ENCODE data around the gene RYR1. TPM values are rescaled to one million over a fixed set of nuclear protein-coding genes. Genes with fewer than 3 reads are reported as not detected.
"Not testable (repeated sequence)": the region's sequence is repeated elsewhere in the genome, so short reads cannot be mapped to it uniquely, and the experiment has no call there.

RYR1 gene
- total RNA-seq, 2 donors from 2014 or later, result 13.2 to 41.5 TPM

DNA sequence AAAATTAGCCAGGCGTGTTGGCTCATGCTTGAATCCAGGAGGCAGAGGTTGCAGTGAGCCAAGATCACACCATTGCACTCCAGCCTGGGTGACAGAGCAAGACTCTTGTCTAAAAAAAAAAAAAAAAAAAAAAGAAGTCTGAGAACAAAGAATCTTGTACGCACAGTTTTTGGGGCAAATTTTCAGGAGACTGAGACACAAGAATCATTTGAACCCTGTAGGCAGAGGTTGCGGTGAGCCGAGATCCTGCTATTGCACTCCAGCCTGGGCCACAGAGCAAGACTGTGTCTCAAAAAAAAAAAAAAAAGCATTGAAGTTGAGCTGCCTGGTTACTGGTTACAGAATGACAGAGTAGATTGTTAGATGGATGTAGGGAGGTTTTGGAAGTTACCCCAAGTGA lies 39.2 kb downstream of the RYR1 start:
- not testable (repeated sequence) for H3K27ac Mint-ChIP-seq; H3K36me3 Mint-ChIP-seq (ENCODE audit: low read depth); H3K27me3 Mint-ChIP-seq; H3K4me1 Mint-ChIP-seq; H3K4me3 Mint-ChIP-seq; ATAC-seq (replicated peaks); H3K9me3 Mint-ChIP-seq

DNA sequence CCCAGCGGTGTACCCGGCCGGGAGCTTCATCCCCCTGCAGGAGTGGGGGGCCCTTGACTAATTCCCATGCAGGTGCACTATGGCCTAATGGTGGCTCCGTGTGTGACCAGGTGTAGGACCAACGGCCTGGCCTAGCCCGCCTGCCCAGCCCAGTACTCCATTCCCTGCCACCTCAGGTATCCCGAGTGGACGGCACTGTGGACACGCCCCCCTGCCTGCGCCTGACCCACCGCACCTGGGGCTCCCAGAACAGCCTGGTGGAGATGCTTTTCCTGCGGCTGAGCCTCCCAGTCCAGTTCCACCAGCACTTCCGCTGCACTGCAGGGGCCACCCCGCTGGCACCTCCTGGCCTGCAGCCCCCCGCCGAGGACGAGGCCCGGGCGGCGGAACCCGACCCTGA lies 39.7 kb downstream of the RYR1 start:
- H3K4me3 Mint-ChIP-seq, result no peak overlapping the region
- H3K9me3 Mint-ChIP-seq, result no peaks in the 10 kb centered on the region
- no peak for ATAC-seq (replicated peaks)
- H3K27ac Mint-ChIP-seq, result no peak overlapping the region
- H3K27me3 Mint-ChIP-seq, result no peaks in the 10 kb centered on the region
- peaks cover 8% of the 10 kb centered on the region for H3K36me3 Mint-ChIP-seq (ENCODE audit: low read depth)
- no peaks in the 10 kb centered on the region for H3K4me1 Mint-ChIP-seq

DNA sequence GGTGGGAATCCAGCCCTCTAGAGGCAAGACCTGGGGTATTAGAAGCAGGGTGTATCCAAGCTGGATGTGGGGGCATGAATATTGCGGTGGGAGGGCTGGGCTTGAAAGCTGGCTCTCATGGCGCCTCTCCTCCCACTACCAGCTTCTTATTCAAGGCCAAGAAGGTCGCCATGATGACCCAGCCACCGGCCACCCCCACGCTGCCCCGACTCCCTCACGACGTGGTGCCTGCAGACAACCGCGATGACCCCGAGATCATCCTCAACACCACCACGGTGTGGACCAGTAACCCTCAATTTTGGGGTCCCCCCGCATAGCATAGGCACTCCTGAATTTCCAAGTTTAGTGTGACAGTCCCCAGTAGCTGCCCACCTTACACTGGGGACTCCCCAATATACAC lies 41.7 kb downstream of the RYR1 start:
- Mint-ChIP-seq H3K9me3 (no peaks in the 10 kb centered on the region), H3K27me3 (no peaks in the 10 kb centered on the region), H3K36me3 (ENCODE audit: low read depth) (peaks cover 12% of the 10 kb centered on the region), H3K27ac (no peak overlapping the region), H3K4me3 (no peak overlapping the region), H3K4me1 (no peaks in the 10 kb centered on the region)
- ATAC-seq (replicated peaks), result no peak

DNA sequence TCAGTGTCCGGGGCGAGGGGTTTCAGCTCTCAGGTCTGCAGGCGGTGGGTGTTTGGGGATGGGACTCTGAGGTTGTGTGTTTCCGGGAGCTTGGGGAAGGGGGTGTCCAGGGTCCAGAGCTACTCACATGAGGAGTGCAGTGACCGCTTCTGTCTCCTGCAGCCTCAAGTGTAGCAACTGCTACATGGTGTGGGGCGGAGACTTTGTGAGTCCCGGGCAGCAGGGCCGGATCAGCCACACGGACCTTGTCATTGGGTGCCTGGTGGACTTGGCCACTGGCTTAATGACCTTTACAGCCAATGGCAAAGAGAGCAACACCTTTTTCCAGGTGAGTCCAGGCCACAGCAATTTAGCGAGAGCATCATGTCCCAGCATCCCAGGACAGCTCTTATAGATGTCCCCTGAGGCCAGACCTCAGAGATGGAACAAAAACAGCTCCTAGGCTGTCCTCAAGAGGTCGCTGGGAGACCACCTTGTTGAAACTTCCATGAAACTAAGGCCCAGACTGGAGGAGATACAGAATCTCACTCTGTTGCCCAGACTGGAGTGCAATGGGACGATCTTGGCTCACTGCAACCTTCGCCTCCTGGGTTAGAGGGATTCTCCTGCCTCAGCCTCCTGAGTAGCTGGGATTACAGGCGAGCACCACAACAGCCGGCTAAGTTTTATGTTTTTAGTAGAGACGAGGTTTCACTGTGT lies 44.9 kb downstream of the RYR1 start:
- H3K27me3 Mint-ChIP-seq, result no peaks in the 10 kb centered on the region

DNA sequence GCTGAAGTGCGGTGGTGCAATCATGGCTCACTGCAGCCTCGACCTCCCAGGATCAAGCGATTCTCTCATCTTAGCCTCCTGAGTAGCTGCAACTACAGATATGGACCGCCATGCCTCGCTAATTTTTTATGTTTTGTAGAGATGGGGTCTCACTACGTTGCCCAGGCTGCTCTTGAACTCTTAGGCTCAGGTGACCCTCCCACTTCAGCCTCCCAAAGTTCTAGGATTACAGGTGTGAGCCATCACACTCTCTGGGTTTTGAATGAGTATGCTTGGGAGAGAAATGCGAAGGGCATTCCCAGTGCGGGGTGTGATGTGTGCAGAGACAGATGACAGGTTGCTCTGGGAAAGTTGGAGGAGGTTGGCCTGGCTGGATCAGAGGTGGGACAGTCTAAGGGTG lies 49.0 kb downstream of the RYR1 start:
- no peaks in the 10 kb centered on the region for H3K9me3 Mint-ChIP-seq
- peaks cover 16% of the 10 kb centered on the region for H3K36me3 Mint-ChIP-seq (ENCODE audit: low read depth)
- ATAC-seq (replicated peaks), result no peak
- H3K27ac Mint-ChIP-seq, result no peak overlapping the region
- H3K4me3 Mint-ChIP-seq, result no peak overlapping the region
- H3K27me3 Mint-ChIP-seq, result peaks cover 7% of the 10 kb centered on the region
- peaks cover 5% of the 10 kb centered on the region for H3K4me1 Mint-ChIP-seq

More for the DNA sequence above, 44.9 kb downstream of the RYR1 start:
- no peak for ATAC-seq (replicated peaks)
- Mint-ChIP-seq H3K4me3 (no peak overlapping the region), H3K27ac (no peak overlapping the region), H3K36me3 (ENCODE audit: low read depth) (peaks cover 12% of the 10 kb centered on the region), H3K9me3 (no peaks in the 10 kb centered on the region), H3K4me1 (no peaks in the 10 kb centered on the region)

DNA sequence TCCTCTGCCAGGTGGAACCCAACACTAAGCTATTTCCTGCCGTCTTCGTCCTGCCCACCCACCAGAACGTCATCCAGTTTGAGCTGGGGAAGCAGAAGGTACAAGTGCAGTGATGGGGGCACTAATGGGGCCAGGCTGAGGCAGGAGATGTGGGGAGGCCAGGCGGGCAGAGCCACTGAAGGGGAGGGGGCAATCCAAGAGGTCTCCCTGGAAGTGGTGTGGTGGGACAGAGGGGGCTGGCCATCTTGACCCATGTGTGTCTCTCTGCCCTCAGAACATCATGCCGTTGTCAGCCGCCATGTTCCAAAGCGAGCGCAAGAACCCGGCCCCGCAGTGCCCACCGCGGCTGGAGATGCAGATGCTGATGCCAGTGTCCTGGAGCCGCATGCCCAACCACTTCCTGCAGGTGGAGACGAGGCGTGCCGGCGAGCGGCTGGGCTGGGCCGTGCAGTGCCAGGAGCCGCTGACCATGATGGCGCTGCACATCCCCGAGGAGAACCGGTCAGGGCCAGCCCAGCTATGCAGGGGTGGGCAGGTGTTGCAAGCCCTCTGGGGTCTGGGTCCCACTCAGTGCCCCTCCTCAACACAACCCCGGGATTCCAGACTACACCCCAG lies 49.6 kb downstream of the RYR1 start:
- no peak overlapping the region for H3K4me3 Mint-ChIP-seq

DNA sequence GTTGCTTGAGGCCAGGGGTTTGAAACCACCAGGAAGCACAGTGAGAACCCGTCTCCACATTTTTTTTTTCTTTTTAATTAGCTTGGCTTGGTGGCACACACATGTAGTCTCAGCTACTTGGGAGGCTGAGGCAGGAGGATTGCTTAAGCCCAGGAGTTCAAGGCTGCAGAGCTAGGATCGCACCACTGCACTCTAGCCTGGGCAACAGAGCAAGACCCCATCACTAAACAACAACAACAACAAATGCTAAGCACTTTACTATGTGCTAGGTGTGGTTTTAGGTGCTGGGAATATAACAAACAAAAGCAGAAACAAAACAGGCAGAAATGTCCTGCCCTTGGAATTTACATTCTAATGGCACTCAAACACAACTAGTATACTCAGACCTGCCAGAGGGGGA lies 51.3 kb downstream of the RYR1 start:
- Mint-ChIP-seq H3K4me3 (no peak overlapping the region), H3K27ac (no peak overlapping the region), H3K9me3 (no peaks in the 10 kb centered on the region), H3K36me3 (ENCODE audit: low read depth) (peaks cover 29% of the 10 kb centered on the region), H3K27me3 (peaks cover 14% of the 10 kb centered on the region), H3K4me1 (peaks cover 10% of the 10 kb centered on the region)
- ATAC-seq (replicated peaks), result no peak

More for the DNA sequence above, 49.6 kb downstream of the RYR1 start:
- Mint-ChIP-seq H3K4me1 (peaks cover 5% of the 10 kb centered on the region), H3K27ac (no peak overlapping the region), H3K36me3 (ENCODE audit: low read depth) (peaks cover 19% of the 10 kb centered on the region), H3K9me3 (no peaks in the 10 kb centered on the region), H3K27me3 (peaks cover 7% of the 10 kb centered on the region)
- ATAC-seq (replicated peaks), result no peak

DNA sequence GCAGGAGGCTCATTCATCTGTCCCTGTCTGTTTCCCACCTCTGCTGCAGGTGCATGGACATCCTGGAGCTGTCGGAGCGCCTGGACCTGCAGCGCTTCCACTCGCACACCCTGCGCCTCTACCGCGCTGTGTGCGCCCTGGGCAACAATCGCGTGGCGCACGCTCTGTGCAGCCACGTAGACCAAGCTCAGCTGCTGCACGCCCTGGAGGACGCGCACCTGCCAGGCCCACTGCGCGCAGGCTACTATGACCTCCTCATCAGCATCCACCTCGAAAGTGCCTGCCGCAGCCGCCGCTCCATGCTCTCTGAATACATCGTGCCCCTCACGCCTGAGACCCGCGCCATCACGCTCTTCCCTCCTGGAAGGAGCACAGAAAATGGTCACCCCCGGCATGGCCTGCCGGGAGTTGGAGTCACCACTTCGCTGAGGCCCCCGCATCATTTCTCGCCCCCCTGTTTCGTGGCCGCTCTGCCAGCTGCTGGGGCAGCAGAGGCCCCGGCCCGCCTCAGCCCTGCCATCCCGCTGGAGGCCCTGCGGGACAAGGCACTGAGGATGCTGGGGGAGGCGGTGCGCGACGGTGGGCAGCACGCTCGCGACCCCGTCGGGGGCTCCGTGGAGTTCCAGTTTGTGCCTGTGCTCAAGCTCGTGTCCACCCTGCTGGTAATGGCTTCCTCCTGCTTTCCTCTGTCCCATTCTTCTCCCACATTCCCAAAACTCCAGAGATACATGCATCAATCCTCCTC lies 52.2 kb downstream of the RYR1 start:
- Mint-ChIP-seq H3K4me3 (no peak overlapping the region), H3K4me1 (peaks cover 13% of the 10 kb centered on the region), H3K27ac (no peak overlapping the region), H3K36me3 (ENCODE audit: low read depth) (peaks cover 36% of the 10 kb centered on the region), H3K27me3 (peaks cover 20% of the 10 kb centered on the region), H3K9me3 (peaks cover 5% of the 10 kb centered on the region)
- no peak for ATAC-seq (replicated peaks)

DNA sequence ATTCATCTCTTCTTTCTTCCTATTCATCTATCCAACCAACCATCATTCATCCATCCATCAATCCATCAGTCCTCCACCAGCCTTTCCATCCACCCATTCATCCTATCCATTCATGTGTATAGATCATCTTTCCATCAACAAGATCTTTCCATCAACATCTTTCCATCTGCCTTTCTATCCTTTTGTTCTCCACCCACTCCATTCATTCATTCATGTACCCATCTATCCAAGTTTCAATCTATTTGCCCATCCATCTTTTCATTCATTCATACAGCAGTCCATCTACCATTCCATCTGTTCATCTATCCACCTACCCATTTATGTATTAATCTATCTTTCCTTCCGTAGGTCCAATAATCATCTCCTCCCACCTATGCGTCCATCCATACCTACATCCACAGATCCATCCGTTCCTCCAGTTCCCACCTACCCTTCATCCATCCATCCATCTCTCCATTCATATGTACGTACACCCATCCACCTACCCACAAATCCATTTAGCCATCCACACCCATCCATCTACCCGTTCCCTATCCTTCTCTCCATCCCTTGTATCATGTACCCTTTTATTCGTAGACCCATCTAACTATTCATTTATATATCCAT lies 53.3 kb downstream of the RYR1 start:
- peaks cover 15% of the 10 kb centered on the region for H3K4me1 Mint-ChIP-seq
- H3K27ac Mint-ChIP-seq, result no peak overlapping the region
- H3K4me3 Mint-ChIP-seq, result no peak overlapping the region

DNA sequence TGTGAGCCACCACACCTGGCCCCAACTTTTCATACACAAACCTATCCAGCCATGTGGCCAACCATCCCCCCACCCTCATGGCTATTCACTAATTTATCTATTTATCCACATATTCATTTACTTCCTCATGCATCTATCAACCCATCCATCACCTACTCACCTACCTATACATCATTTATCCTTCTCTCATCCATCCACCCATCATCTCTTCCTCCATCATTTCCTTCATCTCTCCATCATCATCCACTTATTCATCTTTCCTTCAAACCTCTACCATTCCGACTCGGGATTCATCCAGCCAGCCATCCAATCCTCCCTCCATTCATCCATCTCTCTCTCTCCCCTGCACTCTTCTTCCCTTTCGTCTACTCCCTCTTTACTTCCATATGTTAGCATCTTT lies 54.6 kb downstream of the RYR1 start:
- H3K9me3 Mint-ChIP-seq, result peaks cover 6% of the 10 kb centered on the region
- peaks cover 26% of the 10 kb centered on the region for H3K27me3 Mint-ChIP-seq
- ATAC-seq (replicated peaks), result no peak
- H3K4me3 Mint-ChIP-seq, result no peak overlapping the region
- peaks cover 20% of the 10 kb centered on the region for H3K4me1 Mint-ChIP-seq
- H3K36me3 Mint-ChIP-seq (ENCODE audit: low read depth), result peaks cover 55% of the 10 kb centered on the region
- no peak overlapping the region for H3K27ac Mint-ChIP-seq

More for the DNA sequence above, 53.3 kb downstream of the RYR1 start:
- H3K9me3 Mint-ChIP-seq, result peaks cover 6% of the 10 kb centered on the region
- H3K27me3 Mint-ChIP-seq, result peaks cover 23% of the 10 kb centered on the region
- H3K36me3 Mint-ChIP-seq (ENCODE audit: low read depth), result peaks cover 46% of the 10 kb centered on the region
- ATAC-seq (replicated peaks), result no peak

DNA sequence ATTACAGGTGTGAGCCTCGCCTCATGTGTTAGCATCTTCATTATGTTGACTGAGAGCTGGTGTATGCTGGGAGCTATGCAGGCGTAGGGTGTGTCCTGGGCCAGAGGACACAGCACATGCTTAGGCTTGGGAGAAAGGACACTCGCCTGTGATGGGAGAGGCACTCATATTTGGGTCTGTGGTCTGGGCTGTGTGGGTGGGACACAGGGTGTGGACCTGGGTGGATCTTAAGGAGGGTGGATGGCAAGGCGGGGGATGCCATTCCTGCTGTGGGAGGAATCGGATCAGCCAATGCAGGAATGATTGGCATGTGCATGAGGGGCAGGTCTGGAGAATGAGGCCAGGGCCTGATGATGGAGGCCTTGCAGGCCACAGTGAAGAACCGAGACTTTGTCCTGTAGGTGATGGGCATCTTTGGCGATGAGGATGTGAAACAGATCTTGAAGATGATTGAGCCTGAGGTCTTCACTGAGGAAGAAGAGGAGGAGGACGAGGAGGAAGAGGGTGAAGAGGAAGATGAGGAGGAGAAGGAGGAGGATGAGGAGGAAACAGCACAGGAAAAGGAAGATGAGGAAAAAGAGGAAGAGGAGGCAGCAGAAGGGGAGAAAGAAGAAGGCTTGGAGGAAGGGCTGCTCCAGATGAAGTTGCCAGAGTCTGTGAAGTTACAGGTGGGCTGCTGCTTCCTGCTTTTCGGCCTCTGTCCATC lies 55.4 kb downstream of the RYR1 start:
- ATAC-seq (replicated peaks), result no peak
- Mint-ChIP-seq H3K36me3 (ENCODE audit: low read depth) (peaks cover 61% of the 10 kb centered on the region), H3K4me1 (peaks cover 20% of the 10 kb centered on the region), H3K9me3 (peaks cover 6% of the 10 kb centered on the region), H3K4me3 (no peak overlapping the region), H3K27ac (no peak overlapping the region), H3K27me3 (peaks cover 26% of the 10 kb centered on the region)

DNA sequence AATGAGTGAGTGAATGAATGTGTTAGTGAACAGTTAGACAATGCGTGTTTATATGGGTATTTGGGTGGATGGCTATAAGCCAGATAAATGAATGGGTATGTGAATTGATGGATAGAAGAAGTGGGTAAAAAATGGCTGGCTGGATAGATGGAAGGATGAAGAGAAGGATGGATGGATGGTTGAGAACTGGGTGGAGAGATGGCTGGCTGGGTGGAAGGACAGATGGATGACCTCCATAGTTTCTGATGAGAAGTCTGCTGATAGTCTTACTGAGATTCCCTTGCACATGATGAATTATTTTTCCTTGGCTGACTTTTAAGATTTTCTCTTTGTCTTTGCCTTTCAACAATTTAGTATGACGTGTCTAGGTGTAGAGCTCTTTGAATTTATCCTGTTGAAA lies 57.4 kb downstream of the RYR1 start:
- Mint-ChIP-seq H3K36me3 (ENCODE audit: low read depth) (peaks cover 62% of the 10 kb centered on the region), H3K27ac (no peak overlapping the region), H3K27me3 (peaks cover 26% of the 10 kb centered on the region), H3K4me1 (peaks cover 20% of the 10 kb centered on the region), H3K9me3 (peaks cover 6% of the 10 kb centered on the region), H3K4me3 (no peak overlapping the region)
- ATAC-seq (replicated peaks), result no peak

DNA sequence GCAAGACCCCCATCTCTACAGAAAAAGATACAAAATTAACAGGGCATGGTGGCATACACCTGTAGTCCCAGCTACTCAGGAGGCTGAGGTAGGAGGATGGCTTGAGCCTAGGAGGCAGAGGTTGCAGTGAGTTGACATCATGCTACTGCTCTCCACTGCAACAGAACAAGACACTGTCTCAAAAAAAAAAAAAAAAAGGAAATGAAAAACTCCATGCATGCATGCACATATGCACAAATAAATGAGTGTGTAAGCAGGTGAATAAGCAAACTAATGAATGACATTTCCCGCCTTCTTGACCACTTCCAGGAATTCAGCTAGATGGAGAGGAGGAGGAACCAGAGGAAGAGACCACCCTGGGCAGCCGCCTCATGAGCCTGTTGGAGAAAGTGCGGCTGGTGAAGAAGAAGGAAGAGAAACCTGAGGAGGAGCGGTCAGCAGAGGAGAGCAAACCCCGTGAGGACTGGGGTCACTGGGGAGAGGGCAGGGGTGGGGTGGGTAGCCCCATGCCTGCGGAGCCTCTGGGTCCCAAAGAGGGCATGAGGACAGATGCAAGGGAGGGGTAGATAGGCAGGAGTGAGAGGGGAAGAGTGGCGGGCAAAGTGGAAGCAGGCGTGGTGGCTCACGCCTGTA lies 58.8 kb downstream of the RYR1 start:
- Mint-ChIP-seq H3K4me1 (peaks cover 15% of the 10 kb centered on the region), H3K27me3 (peaks cover 19% of the 10 kb centered on the region), H3K9me3 (peaks cover 6% of the 10 kb centered on the region), H3K4me3 (no peak overlapping the region), H3K36me3 (ENCODE audit: low read depth) (peaks cover 54% of the 10 kb centered on the region), H3K27ac (no peak overlapping the region)
- ATAC-seq (replicated peaks), result no peak

DNA sequence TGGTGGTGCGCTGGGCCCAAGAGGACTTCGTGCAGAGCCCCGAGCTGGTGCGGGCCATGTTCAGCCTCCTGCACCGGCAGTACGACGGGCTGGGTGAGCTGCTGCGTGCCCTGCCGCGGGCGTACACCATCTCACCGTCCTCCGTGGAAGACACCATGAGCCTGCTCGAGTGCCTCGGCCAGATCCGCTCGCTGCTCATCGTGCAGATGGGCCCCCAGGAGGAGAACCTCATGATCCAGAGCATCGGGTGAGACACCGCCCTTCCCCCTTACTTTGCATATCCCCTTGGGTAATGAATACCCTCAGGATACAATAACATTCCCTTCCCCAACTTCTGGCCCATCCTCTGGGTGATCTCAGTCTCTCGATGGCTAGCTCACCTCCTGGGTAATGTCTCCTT lies 60.9 kb downstream of the RYR1 start:
- H3K9me3 Mint-ChIP-seq, result peaks cover 6% of the 10 kb centered on the region
- no peak overlapping the region for H3K4me3 Mint-ChIP-seq
- H3K27ac Mint-ChIP-seq, result no peak overlapping the region
- peaks cover 10% of the 10 kb centered on the region for H3K4me1 Mint-ChIP-seq
- no peak for ATAC-seq (replicated peaks)
- H3K36me3 Mint-ChIP-seq (ENCODE audit: low read depth), result peaks cover 40% of the 10 kb centered on the region
- H3K27me3 Mint-ChIP-seq, result peaks cover 12% of the 10 kb centered on the region

All from activated T-helper 17 cell treated with anti-CD3 and anti-CD28 coated beads, Interleukin-2, amount 50 U/mL, for 72 hours (primary cell).